GM18517 (cell line): ENCODE data around the gene CLEC16A.
A peak's percentile ranks its signal among the peaks of the same experiment; 100 is the strongest.

Experiments used
- ATAC-seq: cut with Tn5 transposase; IDR thresholded peaks from one replicate; pipeline ENCODE4 v1.9.1; 2021; ENCODE audit warnings: mild to moderate bottlenecking, moderate library complexity; ENCODE audit not compliant: unreplicated experiment

Gene CLEC16A

DNA sequence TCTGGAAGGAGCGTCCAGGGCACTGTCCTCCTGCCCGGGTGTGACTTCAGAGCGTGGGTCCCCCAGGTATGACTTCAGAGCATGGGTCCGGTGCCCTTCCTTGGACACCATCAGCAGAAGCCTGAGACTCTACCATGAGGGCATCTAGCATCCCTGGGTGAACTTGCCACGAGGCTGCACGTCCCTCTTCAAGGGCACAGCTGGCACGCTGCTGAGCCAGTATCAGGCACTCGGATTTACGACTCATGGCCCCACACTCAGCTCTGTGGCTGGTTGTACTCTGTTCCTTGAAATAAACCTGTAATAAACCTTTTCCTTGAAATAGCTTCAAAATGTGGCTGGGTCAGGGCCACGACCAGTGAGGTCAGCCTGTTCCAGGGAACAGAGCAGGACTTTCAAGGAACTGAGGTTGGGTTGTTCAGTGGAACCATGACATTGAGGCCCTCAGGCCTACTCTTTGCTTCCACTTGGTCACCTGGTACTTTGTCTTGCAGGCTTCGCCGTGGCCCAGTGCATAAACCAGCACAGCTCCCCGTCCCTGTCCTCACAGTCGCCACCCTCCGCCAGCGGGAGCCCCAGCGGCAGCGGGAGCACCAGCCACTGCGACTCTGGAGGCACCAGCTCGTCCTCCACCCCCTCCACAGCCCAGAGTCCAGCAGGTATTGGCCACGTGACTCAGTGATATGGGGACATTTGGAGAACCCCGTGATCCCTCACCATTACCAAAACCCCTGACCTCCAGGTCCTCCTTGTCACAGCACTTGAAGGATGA is 221.7 kb downstream of the CLEC16A start:
- ATAC-seq, result no peak

DNA sequence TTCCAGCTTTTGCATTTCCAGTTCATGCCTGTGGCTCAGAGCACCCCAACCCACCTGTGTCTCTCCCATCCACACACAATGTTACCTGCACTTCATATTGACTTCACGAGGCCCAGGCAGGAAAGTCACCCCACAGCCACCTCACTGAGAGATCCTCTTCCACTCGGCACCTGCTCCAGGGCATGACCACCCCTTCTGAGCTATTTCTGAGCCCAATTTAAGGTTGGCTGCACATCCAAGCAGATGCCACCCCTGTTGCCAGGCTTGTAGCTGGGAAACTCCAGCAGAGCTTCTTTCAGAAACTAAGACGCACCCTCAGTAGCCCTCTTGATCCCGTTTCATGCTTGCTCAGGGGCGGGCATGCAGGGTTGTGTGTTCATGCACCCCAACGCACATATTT is 223.2 kb downstream of the CLEC16A start:
- ATAC-seq, result no peak

DNA sequence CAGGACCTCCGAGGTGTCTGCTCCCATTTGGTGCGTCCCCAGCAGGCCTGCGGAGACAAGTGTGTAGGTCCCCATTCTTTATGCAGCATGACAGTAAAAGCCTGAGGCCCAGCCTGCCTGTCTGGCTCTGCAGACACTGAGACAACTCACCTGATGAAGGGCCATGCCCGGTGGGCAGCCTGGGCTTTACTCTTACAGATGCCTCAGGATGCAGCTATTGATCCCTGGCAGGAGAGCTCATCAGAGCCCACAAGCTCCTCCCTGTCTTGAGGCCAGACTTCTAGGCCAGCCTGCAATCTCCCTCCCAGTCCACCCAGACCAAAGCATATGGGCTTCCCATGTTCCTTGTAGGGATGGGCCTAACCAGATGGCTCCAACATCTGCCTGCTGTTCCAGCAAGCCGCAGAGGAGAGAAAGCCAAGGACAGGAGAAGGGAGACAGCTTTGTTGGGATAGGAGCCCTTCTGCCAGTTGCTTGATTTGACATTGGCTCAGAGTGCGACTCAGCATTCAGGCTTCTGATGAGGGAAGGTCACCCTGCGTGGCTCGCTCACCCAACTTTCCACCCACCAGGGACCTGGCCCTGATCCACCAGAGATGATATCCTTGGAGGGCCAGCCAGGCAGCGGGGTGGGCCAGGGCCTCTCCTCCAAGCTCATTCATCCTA is 224.2 kb downstream of the CLEC16A start:
- ATAC-seq, result no peak

DNA sequence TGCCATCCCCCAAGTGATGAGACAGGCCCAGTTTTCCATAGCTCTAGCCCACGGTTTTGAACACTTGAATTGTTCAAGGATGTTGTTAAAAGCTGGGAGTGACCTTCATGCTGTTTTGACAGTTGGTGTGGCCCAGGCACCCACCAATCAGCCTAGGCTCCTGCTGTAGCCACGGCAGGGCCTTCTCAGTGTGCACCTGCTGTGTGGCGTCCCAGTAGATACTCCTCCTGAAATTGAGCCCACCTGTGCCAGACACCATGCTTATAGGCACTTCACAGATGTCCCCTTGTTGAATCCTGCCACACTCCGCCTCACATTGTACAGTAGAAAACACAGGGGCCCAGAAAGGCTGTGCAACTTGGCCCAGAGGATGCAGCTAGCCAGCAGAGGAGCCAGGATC is 225.3 kb downstream of the CLEC16A start:
- ATAC-seq, result no peak

DNA sequence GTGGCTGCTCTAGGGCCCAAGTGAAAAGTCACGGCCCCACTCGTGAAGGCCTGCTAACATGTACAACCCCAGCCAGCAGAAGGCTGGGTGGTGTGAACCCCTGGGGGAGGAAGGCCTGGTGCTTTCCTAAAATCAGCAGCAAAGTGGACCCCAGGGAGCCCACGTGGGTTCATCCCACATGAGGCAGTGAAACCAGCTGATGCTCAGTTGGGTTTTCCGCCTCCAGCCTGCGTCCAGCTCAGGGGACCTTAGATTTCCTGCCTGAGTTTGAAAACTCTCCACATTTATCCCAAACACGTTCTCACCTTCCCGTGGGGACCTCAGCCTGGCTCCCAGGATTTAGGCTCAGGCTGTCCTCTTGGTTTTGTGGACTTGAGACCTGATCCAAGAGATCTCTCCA is 225.8 kb downstream of the CLEC16A start:
- no peak for ATAC-seq

DNA sequence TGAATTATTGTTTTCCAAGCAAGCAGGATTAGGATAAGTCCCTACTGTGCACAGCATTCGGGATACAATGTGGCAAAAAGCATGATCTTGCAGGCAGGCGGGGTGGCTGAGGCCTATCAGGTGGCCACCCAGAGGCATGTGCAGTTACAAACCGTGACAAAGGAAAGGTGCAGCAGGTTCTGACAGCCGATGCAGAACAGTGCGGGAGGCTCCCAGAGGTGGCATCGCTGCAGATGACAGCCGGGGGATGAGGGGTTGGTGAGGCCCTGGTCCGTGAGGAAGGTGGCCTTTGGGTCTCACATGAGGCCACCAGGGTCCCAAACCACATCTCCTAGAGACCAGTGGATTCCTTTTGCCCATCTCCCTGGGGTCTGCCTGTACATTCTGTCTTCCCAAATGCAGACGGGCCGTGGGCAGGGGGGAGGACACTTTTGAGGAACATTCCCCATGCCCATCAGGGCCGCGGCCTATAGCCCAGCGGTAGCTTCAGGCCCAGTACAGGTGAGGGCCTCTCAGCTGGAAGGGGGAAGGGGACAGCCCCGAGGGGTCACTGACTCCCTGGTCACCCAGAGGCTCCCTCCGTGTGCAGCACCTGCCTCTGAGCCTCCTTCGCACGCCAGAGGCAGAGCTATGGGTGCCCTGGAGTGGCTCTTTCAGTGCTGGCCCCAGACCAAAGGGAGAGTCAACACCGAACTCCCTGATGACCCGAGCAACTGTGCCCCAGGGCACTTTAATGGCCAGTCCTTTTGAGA is 226.5 kb downstream of the CLEC16A start:
- ATAC-seq, result no peak

DNA sequence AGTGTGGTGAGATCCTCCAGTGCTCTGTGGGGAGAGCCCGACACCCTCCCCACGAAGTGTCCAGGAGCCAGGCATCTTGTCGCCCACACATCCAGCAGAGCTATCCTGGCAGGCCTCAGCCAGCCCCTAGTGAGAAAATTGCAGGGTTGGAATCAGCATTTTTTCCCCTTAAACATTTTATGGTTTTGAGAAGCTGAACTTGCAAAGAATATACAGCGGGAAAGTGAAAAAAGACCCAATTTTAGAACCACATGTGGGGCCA is 227.0 kb downstream of the CLEC16A start:
- ATAC-seq, result no peak

DNA sequence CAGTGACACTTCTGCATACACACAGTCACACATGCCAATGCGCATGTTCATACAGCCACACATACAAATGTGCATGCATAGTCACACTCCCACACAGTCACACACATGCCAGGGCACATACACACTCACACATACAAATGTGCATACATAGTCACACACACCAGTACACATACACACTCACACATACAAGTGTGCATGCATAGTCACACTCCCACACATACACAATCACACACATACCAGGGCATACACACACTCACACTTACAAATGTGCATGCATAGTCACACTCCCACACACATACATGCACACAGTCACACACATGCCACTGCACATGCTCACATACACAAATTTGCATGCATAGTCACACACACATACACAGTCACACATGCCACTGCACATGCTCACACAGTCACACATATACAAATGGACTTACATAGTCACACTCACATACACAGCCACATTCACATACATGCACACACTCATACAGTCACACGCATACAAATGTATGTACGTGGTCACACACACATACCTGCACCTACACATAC is 227.5 kb downstream of the CLEC16A start:
- no peak for ATAC-seq

DNA sequence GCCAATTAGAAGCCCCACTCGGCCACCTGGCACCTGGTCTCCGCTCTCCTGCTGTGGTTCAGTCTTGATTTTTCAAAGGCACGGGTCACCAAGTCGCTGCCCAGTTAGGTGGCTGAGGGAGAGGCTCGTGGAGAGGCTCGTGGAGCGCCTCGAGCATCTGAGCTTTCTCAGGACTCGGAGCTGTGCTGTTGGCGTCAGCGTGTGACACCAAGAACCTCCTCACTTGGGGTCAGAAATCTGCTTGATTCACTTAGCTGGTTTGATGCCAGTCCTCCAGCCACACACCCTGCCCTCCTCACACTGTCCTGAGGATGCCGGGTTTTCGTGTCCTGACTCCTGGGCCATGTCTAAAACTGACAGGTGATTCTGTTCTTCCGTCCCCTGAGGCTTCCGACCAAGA is 229.1 kb downstream of the CLEC16A start:
- ATAC-seq, result no peak

DNA sequence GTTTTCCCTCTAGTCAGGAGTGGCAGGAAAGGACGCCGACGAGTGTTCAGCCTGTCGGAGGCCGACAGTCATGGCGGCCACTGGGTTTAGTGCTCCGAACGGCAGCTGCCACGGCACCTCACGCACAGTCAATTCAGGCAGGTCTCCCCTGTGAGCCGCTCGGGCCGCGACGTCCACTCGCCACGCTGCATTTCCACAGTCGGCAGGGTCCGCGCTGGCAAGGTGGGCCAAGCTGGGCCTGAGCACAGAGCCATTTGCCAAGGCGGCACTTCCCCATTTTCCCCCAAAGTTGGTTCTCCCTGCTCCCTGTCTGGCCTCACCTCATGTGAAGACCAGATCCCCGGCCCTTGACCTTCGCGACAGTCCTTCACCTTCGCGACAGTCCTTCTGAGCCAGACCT is 229.8 kb downstream of the CLEC16A start:
- ATAC-seq, result no peak

DNA sequence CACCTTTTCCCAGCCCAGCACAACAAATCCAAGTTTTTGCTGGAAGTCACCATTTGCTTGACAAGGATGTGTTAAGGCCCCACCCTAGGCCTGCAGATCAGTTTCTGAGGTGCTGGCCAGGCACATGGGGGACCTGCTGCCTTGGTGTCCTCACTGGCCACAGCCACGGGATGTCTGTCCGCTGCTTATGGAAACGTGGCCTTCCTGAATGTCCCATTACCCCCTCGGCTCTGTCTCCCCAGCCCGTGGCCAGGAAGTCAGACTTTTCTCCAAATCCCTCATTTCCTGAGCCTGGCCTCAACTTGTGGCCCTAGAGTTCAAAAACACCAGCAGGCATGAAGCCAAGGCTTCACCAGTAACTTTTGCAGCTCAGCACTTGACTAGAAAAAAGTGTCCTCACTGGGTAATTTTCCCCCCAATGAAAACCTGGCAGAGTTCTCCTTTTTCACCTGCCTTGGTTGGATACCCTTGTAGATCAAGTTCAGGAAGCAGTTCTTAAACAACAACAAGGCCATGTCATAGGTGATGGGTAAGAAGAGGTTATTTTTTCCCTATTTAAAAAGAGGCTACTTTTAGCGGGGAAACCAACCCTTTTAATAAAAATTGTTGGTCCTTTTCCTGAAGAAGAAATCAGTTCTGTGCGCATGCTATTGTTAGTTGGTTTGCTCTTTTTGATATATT is 230.9 kb downstream of the CLEC16A start:
- ATAC-seq, result no peak

DNA sequence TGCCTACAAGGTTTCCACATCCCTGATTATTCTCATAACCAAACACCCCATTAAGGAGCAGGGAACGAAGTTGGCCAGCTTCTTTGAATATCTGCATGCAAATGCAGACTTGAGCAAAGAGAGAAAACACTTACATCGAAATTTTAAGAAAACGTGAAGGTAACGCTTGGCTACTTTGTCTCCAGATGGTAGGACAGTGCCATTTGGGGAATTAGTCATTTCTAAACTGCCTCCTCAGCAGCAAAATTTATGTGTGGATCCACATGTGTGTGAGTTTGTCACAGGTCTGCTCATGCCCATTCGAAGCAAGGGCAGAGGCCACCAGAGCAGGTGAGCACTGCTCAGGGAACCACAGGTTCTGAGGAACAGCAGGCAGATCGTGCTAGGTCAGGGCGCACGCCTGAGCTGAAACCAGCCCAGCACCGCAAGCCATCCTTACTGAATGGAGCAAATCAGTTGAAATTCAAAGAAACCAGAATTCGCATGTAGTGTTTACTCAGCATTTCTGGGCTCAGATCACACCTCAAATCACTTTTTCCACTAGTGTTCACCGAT is 231.5 kb downstream of the CLEC16A start:
- ATAC-seq, result peak; percentile 49

DNA sequence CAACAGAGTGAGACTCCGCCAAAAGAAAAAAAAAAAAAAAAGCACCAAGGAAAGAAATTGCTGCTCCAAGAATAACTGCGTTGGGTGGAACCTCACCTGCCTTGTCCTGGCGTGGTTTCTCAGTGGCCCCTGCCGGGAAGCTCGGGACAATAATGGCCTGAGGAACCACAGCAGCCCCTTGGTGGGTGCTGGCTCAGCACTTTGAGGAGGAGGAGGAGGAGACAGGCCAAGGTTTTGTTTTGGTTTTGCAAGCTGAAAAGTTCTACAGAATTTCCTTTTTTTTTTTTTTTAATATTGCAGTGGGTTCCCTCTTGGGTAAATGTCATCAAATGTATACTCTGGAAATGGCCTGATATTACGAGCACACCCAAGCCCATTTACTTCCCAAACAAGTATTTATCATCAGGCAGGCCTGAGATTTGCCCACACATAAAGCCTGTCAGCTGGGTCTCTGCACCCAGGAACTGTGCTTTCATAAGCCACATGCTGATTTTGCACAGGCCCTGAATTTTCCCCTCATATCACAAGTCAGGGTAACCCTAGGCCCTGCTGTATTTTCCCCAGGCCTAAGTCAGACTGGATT is 233.3 kb downstream of the CLEC16A start:
- no peak for ATAC-seq

DNA sequence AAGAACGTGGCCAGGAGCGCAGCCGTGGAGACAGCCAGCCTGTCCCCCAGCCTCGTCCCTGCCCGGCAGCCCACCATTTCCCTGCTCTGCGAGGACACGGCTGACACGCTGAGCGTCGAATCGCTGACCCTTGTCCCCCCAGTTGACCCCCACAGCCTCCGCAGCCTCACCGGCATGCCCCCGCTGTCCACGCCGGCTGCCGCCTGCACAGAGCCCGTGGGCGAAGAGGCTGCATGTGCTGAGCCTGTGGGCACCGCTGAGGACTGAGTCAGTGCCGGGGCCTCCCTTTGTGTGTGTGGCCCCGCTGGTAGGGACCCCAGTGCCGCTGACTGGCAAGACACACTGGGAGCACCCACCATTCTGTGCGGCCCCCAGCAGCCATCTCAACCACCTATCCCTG is 234.1 kb downstream of the CLEC16A start:
- ATAC-seq, result no peak

DNA sequence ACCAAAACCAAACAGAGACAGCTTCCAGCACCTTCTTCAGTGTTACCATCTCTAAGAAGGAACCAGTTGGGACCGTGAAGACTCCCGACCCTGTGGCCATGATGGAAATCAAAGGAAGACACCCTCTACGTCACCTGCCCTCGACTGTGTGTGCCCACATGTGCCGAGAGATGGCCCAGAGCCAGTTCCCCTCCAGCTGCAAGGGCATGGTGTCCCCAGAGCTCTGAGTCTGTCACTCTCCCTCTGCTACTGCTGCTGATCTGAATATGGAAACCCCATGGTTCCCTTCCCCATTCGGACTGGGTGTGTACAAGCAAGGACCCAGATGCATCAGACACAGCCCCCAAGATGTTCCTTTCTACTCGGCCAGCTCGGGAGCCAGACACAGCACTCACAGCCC is 235.2 kb downstream of the CLEC16A start:
- no peak for ATAC-seq

DNA sequence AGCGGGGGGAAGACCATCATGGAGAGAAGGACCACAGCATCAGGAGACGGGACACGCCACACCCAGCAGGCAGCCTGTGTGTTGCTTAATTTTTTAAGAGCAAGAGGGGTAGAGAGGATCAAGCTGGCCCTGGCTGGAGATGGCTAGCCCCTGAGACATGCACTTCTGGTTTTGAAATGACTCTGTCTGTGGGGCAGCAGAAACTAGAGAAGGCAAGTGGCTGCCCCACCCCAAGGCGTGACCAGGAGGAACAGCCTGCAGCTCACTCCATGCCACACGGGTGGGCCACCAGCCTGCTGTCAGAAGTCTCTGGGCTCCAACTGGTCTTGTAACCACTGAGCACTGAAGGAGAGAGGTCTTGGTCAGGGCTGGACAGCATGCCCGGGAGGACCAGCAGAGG is 236.1 kb downstream of the CLEC16A start:
- no peak for ATAC-seq

DNA sequence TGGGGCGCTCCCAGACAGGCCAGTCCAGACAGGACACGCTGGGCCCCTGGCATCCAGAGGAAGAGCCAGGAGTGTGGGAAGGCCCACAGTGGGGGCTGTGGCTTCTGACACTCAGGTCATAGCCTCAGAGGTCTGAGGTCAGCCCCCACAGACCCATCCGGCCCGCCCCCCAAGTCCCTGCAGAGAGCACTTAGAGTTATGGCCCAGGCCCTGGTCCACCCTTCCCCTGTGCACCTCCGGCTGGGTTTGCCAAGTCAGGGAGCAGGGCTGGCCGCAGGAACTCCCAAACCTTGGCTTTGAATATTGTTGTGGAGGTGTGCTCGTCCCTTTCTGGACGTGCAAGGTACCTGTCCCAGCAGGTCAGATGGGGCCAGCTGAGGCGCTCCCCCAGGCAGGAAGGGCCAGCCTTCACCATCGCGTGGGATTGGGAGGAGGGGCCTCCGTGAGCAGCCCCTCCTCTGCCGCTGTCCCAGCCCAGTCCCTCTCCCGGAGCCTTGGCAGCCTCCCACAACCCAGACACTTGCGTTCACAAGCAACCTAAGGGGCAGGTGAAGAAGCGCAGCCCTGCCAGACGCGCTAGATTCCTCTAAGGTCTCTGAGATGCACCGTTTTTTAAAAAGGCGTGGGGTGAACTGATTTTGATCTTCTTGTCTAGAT is 237.0 kb downstream of the CLEC16A start:
- no peak for ATAC-seq

DNA sequence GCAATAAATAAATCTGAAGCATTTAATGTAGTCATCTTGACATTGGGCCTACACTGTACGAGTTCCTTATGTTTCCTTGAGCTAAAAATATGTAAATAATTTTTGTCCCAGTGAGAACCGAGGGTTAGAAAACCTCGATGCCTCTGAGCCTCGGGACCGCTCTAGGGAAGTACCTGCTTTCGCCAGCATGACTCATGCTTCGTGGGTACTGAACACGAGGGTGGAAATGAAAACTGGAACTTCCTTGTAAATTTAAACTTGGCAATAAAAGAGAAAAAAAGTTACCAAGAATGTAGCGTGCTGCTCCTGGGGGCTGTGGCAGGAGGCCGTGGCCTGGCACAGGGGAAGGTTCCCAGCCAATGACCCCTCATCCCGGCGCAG is 237.5 kb downstream of the CLEC16A start:
- ATAC-seq, result no peak

DNA sequence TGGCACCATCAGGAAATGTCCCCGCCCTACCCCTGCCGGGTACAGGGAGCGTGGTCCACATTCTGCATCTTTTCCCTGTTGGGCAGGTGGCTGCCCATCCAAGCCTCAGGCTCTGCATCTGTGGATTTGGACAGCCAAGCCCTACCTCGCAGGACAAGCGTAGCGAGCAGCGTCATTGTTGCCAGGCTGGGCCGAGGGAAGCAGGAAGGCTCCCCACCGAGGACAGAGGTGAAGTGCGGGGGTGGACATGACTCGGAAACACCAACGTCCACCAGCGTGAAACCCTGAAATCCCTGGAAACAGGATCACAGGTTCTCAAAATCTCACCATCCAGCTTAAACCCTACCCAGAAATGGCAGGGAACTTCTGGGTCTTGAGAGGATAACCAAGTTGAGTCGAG is 238.0 kb downstream of the CLEC16A start:
- no peak for ATAC-seq
